C1 segment of cervical spinal cord (tissue), 14 donors: Measurements from ENCODE around the gene TMEM38A.
"Not testable (repeated sequence)": the region's sequence is repeated elsewhere in the genome, so short reads cannot be mapped to it uniquely, and the experiment has no call there.

Experiments used
- DNase-seq, 14 donors: peaks; one replicate each; lab custom pipeline; 2025; lab: John Stamatoyannopoulos, UW

Gene TMEM38A

GRCh38 chr19:16637535-16637934, 23.4 kb upstream of the TMEM38A start:
- DNase-seq: no peak

- no peak for DNase-seq
These were observed 22.3 kb upstream of the TMEM38A start for GRCh38 chr19:16638666-16639065.

GRCh38 chr19:16640951-16641350, 20.0 kb upstream of the TMEM38A start:
- peak in 1 of 14 donors; percentile 81 for DNase-seq

GRCh38 chr19:16641695-16642094, 19.2 kb upstream of the TMEM38A start:
- no peak for DNase-seq

GRCh38 chr19:16645140-16645539, 15.8 kb upstream of the TMEM38A start:
- DNase-seq: peak in 12 of 14 donors; percentile 1 to 64 (median 42)

- no peak for DNase-seq
These were observed 11.2 kb upstream of the TMEM38A start for GRCh38 chr19:16649734-16650133.

- DNase-seq: no peak
These were observed 10.1 kb upstream of the TMEM38A start for GRCh38 chr19:16650821-16651220.

GRCh38 chr19:16651421-16652188, 9.3 kb upstream of the TMEM38A start:
- not testable (repeated sequence) for DNase-seq

- DNase-seq: no peak
These were observed 8.1 kb upstream of the TMEM38A start for GRCh38 chr19:16652854-16653253.

GRCh38 chr19:16654140-16654539, 6.8 kb upstream of the TMEM38A start:
- DNase-seq: no peak

- DNase-seq: no peak
These were observed 6.3 kb upstream of the TMEM38A start for GRCh38 chr19:16654627-16655026.

- no peak for DNase-seq
These were observed 5.2 kb upstream of the TMEM38A start for GRCh38 chr19:16655727-16656126.

GRCh38 chr19:16657384-16657783, 3.6 kb upstream of the TMEM38A start:
- DNase-seq: no peak

GRCh38 chr19:16659464-16659831, 1.5 kb upstream of the TMEM38A start:
- DNase-seq: no peak

- peak; percentile 72 to 100 (median 96) for DNase-seq
These were observed 869 bp upstream of the TMEM38A start, which contains the start of gene SMIM7 for GRCh38 chr19:16659832-16660708. Gene SMIM7, minus strand, starts transcription at chr19:16660144. Its CDS starts 34 bp downstream, at chr19:16660110.

- DNase-seq: peak in 7 of 14 donors; percentile 2 to 27 (median 16)
These were observed 618 bp downstream of the TMEM38A start for GRCh38 chr19:16661480-16662034.

GRCh38 chr19:16668176-16668575, 7.2 kb downstream of the TMEM38A start:
- DNase-seq: no peak

GRCh38 chr19:16668702-16669101, 7.8 kb downstream of the TMEM38A start:
- not testable (repeated sequence) for DNase-seq

GRCh38 chr19:16670291-16670690, 9.4 kb downstream of the TMEM38A start:
- DNase-seq: no peak

GRCh38 chr19:16671652-16672274, 10.8 kb downstream of the TMEM38A start:
- no peak for DNase-seq

- no peak for DNase-seq
These were observed 12.3 kb downstream of the TMEM38A start for GRCh38 chr19:16673231-16673630.

GRCh38 chr19:16673839-16674238, 12.9 kb downstream of the TMEM38A start:
- not testable (repeated sequence) for DNase-seq
